ENCODE measurements around the gene CCDC142. TPM values are rescaled to one million over a fixed set of nuclear protein-coding genes. Genes with fewer than 3 reads are reported as not detected.

Gene CCDC142
- total RNA-seq, 6 experiments from 2014 or later = 5.9 to 15.4 (median 11.2) TPM

GRCh38 chr2:74529357-74530238 is 46.8 kb upstream of the CCDC142 start, which contains the start of the genes AUP1 and HTRA2:
Gene AUP1, minus strand, starts transcription at chr2:74529706. Its CDS starts 77 bp downstream, at chr2:74529629.
Gene HTRA2, plus strand, starts transcription at chr2:74529933. Its CDS starts 74 bp downstream, at chr2:74530007.
- Histone ChIP-seq H3K27me3 (no peaks in the 10 kb centered on the region), H3K27ac (peak within 1 kb of the TSS; percentile 68 to 77 (median 76)), H3K4me3 (peak within 1 kb of the TSS; percentile 78 to 98 (median 97)), H3K9me3 (no peaks in the 10 kb centered on the region), H3K36me3 (peaks cover 0 to 29% (median 9%) of the 10 kb centered on the region in 4 donors), H3K4me1 (peaks cover 0 to 19% (median 6%) of the 10 kb centered on the region in 4 donors)
- ATAC-seq (peak; percentile 93 to 96 (median 94)), DNase-seq (peak; percentile 99 to 100 (median 100))
- WGBS (ENCODE audit: insufficient coverage, low coverage, low lambda C conversion rate, missing lambda C conversion rate) = 0% methylated on average over 15 of the region's 87 CpGs
- intact Hi-C loops (cut with DNase I) = loop anchor here in 1 of 2 donors (5.0 kb wide), 1 partner anchor 42 kb away; no protein-coding TSS in a partner anchor
- TF ChIP-seq CTCF (IDR thresholded peaks at IDR 0.05) = peak in 1 of 4 donors; percentile 6
- TF ChIP-seq POLR2A (IDR thresholded peaks at IDR 0.05) = peak; percentile 74

GRCh38 chr2:74528600-74529356 is 46.0 kb upstream of the CCDC142 start:
- 8% methylated on average over 20 of the region's 29 CpGs for WGBS (ENCODE audit: insufficient coverage, low coverage, low lambda C conversion rate, missing lambda C conversion rate)
- peaks cover 0 to 19% (median 6%) of the 10 kb centered on the region in 4 donors for H3K4me1 ChIP-seq
- H3K9me3 ChIP-seq = no peaks in the 10 kb centered on the region
- DNase-seq = no peak
- H3K36me3 ChIP-seq = peaks cover 0 to 29% (median 9%) of the 10 kb centered on the region in 4 donors
- H3K27me3 ChIP-seq = no peaks in the 10 kb centered on the region
- H3K27ac ChIP-seq = peak overlapping the region; percentile 68 to 77 (median 76)
- no peak for TF ChIP-seq POLR2A (IDR thresholded peaks at IDR 0.05)
- no peak for TF ChIP-seq CTCF (IDR thresholded peaks at IDR 0.05)
- peak overlapping the region; percentile 78 to 98 (median 97) for H3K4me3 ChIP-seq
- ATAC-seq = peak in 3 of 4 donors; percentile 4 to 9 (median 8)
- intact Hi-C loops (cut with DNase I) = loop anchor here in 1 of 2 donors (5.0 kb wide), 1 partner anchor 41 kb away; no protein-coding TSS in a partner anchor

GRCh38 chr2:74527741-74528140 is 44.9 kb upstream of the CCDC142 start:
- TF ChIP-seq POLR2A (IDR thresholded peaks at IDR 0.05) = no peak
- no peak for TF ChIP-seq CTCF (IDR thresholded peaks at IDR 0.05)
- intact Hi-C loops (cut with DNase I) = loop anchor here in 1 of 2 donors (5.0 kb wide), 1 partner anchor 40 kb away; no protein-coding TSS in a partner anchor
- Histone ChIP-seq H3K36me3 (peaks cover 0 to 22% (median 9%) of the 10 kb centered on the region in 4 donors), H3K9me3 (no peaks in the 10 kb centered on the region), H3K4me3 (no peak overlapping the region), H3K27ac (no peak overlapping the region), H3K27me3 (no peaks in the 10 kb centered on the region), H3K4me1 (peaks cover 0 to 19% (median 6%) of the 10 kb centered on the region in 4 donors)
- 94% methylated on average over 6 of the region's 9 CpGs for WGBS (ENCODE audit: insufficient coverage, low coverage, low lambda C conversion rate, missing lambda C conversion rate)
- ATAC-seq (no peak), DNase-seq (no peak)

- H3K36me3 ChIP-seq = peaks cover 0 to 20% (median 9%) of the 10 kb centered on the region in 4 donors
- no peak overlapping the region for H3K4me3 ChIP-seq
- H3K27ac ChIP-seq = no peak overlapping the region
- ATAC-seq (no peak), DNase-seq (no peak)
- no peak for TF ChIP-seq POLR2A (IDR thresholded peaks at IDR 0.05)
- TF ChIP-seq CTCF (IDR thresholded peaks at IDR 0.05) = no peak
- H3K9me3 ChIP-seq = no peaks in the 10 kb centered on the region
- intact Hi-C loops (cut with DNase I) = loop anchor here in 1 of 2 donors (5.0 kb wide), 1 partner anchor 39 kb away; no protein-coding TSS in a partner anchor
- 93% methylated on average over 5 of the region's 11 CpGs for WGBS (ENCODE audit: insufficient coverage, low coverage, low lambda C conversion rate, missing lambda C conversion rate)
- peaks cover 0 to 19% (median 6%) of the 10 kb centered on the region in 4 donors for H3K4me1 ChIP-seq
- no peaks in the 10 kb centered on the region for H3K27me3 ChIP-seq
These were observed 43.9 kb upstream of the CCDC142 start for GRCh38 chr2:74526649-74527230.
